HUDEP-2 (cell line): Measurements from ENCODE around the gene TLL2.

Experiments used
- DNase-seq, 76 experiments: peaks; one replicate each; lab custom pipeline; 2025; ENCODE audit not compliant: unreplicated experiment in 76 of 76; lab: John Stamatoyannopoulos, UW

TLL2 gene

GRCh38 chr10:96334616-96335526 lies 178.9 kb downstream of the TLL2 start:
- DNase-seq, result peak in 9 of 76 experiments; percentile 1 to 13 (median 4)

GRCh38 chr10:96333101-96333500 lies 180.6 kb downstream of the TLL2 start:
- DNase-seq, result no peak

- DNase-seq, result no peak
Measured at GRCh38 chr10:96327462-96327861, 186.3 kb downstream of the TLL2 start.

- no peak for DNase-seq
Measured at GRCh38 chr10:96325719-96326373, 187.9 kb downstream of the TLL2 start.

GRCh38 chr10:96324447-96324846 lies 189.3 kb downstream of the TLL2 start:
- DNase-seq, result no peak

GRCh38 chr10:96322275-96322674 lies 191.5 kb downstream of the TLL2 start:
- no peak for DNase-seq

- DNase-seq, result no peak
Measured at GRCh38 chr10:96321822-96322221, 191.9 kb downstream of the TLL2 start.

- no peak for DNase-seq
Measured at GRCh38 chr10:96319754-96320474, 193.8 kb downstream of the TLL2 start.

GRCh38 chr10:96317067-96317833 lies 196.5 kb downstream of the TLL2 start:
- no peak for DNase-seq
